HEK293T (cell line): ENCODE results near the gene MED27.

ENCODE experiments used
- CTCF ChIA-PET: fragments of 350-600 bp; formaldehyde crosslinking; extraction: SDS; loops from one replicate; lab custom pipeline; 2021; ENCODE audit warnings: antibody characterized with exemption, inconsistent platforms; lab: Yijun Ruan, JAX
- POLR2A ChIA-PET: fragments of 350-600 bp; formaldehyde crosslinking; extraction: SDS; loops from one replicate; lab custom pipeline; 2020; ENCODE audit warnings: antibody characterized with exemption, inconsistent platforms; lab: Yijun Ruan, JAX
- DNase-seq: peaks from one replicate; pipeline ENCODE4 v3.0.0; 2012; ENCODE audit warnings: mixed read lengths; ENCODE audit errors: extremely low spot score
- ARNT ChIP-seq: fragments of 450-650 bp; IDR thresholded peaks from 2 replicates; pipeline ENCODE4 v1.6.1; 2017; ENCODE audit warnings: mild to moderate bottlenecking
- BHLHE40 ChIP-seq: fragments of 450-650 bp; IDR thresholded peaks from 2 replicates; pipeline ENCODE4 v1.6.1; 2016; ENCODE audit warnings: mild to moderate bottlenecking, moderate library complexity, borderline replicate concordance
- CTBP1 ChIP-seq: fragments of 450-650 bp; IDR thresholded peaks from 2 replicates; pipeline ENCODE4 v1.6.1; 2016; ENCODE audit warnings: borderline replicate concordance
- ELF4 ChIP-seq: fragments of 450-650 bp; IDR thresholded peaks from 2 replicates; pipeline ENCODE4 v1.6.1; 2017; ENCODE audit warnings: antibody characterized with exemption
- FOXA1 ChIP-seq: fragments of 450-650 bp; IDR thresholded peaks from 2 replicates; pipeline ENCODE4 v1.6.1; 2016; ENCODE audit warnings: mild to moderate bottlenecking
- FOXK2 ChIP-seq: fragments of 450-650 bp; IDR thresholded peaks from 2 replicates; pipeline ENCODE4 v1.6.1; 2016; ENCODE audit warnings: mild to moderate bottlenecking
- FOXM1 ChIP-seq: fragments of 450-650 bp; IDR thresholded peaks from 2 replicates; pipeline ENCODE4 v1.6.1; 2017; ENCODE audit warnings: mild to moderate bottlenecking, borderline replicate concordance
- HDGF ChIP-seq: fragments of 450-650 bp; IDR thresholded peaks from 2 replicates; pipeline ENCODE4 v1.6.1; 2017; ENCODE audit warnings: antibody characterized with exemption, borderline replicate concordance
- L3MBTL2 ChIP-seq: fragments of 450-650 bp; conservative IDR thresholded peaks from 2 replicates; pipeline ENCODE4 v1.6.1; 2016; ENCODE audit warnings: mild to moderate bottlenecking
- LEF1 ChIP-seq: fragments of 450-650 bp; IDR thresholded peaks from 2 replicates; pipeline ENCODE4 v1.6.1; 2017; ENCODE audit warnings: mild to moderate bottlenecking, borderline replicate concordance
- NFRKB ChIP-seq: fragments of 450-650 bp; IDR thresholded peaks from 2 replicates; pipeline ENCODE4 v1.6.1; 2016; ENCODE audit warnings: mild to moderate bottlenecking, moderate library complexity
- SP1 ChIP-seq: fragments of 450-650 bp; IDR thresholded peaks from 2 replicates; pipeline ENCODE4 v1.6.1; 2017
- SUZ12 ChIP-seq: fragments of 450-650 bp; IDR thresholded peaks from 2 replicates; pipeline ENCODE4 v1.6.1; 2016; ENCODE audit warnings: mild to moderate bottlenecking
- TARDBP ChIP-seq: fragments of 450-650 bp; IDR thresholded peaks from 2 replicates; pipeline ENCODE4 v1.6.1; 2016
- ZNF384 ChIP-seq: fragments of 450-650 bp; IDR thresholded peaks from 2 replicates; pipeline ENCODE4 v1.6.1; 2016
- TF ChIP-seq, protein P1 (sequence below): fragments of 450-650 bp; IDR thresholded peaks from 2 replicates; pipeline ENCODE4 v1.6.1; 2016

Gene MED27

DNA sequence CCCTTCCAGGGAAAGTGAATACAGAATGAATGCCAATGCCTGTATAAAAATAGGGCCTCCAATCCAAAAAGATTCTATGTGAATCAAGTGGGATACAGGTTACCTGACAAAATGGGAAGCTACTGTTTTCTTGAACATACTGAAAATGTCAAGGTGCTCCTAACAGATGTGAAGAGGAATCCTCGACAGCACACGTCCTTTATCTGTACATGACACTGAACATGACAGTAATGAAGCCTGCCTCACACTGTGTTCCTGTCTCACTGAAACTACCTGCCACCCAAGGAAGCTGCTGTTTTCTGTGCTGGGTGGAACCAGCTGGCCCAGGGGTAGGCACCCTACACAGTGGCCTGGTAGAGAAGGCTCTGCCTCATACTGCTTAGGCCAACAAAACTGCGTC lies 174.5 kb downstream of the MED27 start:
- CTCF ChIA-PET, result no interaction called here

DNA sequence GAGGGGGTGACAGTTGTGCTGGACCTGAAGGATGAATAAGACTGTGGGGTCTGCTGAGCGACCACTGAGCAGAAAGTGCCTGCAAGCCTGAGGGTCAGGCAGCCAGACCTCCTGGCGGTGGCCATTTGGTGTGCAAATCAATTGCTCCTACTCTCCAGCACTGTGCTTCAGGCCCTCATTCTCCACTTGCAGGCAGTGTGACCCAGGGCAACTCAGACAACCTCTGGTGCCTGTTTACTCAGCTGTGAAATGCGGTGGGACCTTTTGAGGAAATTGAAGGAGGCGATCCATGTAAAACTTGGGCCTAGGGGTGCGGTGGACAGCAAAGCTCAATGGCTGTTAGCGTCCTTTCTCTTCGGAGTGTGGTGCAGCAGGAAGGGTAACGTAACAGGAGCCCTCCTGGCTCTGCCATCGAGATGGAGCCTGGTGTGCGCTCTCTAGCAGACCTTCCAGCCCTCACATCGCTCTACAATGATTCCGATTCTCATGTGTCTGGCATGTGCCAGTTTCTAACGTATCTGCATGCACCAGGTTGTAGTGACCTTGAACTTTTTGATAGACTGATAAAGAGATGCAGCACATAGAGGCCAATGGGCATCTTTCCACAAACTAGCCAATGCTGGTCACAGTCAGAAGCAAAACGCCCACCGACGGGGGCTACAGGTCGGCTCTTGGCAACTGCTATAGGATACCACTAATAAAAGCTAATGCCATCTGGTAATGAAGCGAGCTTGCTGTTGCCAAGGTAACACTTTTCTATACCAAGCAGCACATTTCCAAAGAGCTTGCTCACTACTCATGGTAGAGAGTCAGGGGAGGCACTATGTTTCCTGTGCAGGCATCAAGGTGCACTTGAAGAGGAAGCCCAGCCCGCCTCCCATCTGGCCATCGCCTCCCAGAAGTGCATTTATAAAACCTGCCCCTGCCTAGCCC lies 180.1 kb downstream of the MED27 start:
- POLR2A ChIA-PET, result no interaction called here
- CTCF ChIA-PET, result no interaction called here
- TF ChIP-seq ELF4 (no peak), ARNT (no peak), FOXM1 (no peak), BHLHE40 (no peak), FOXK2 (no peak), TARDBP (no peak), HDGF (no peak), FOXA1 (no peak), SP1 (no peak), SUZ12 (no peak), NFRKB (no peak), L3MBTL2 (no peak), LEF1 (no peak), CTBP1 (no peak), ZNF384 (no peak)
- TF ChIP-seq, protein P1, sequence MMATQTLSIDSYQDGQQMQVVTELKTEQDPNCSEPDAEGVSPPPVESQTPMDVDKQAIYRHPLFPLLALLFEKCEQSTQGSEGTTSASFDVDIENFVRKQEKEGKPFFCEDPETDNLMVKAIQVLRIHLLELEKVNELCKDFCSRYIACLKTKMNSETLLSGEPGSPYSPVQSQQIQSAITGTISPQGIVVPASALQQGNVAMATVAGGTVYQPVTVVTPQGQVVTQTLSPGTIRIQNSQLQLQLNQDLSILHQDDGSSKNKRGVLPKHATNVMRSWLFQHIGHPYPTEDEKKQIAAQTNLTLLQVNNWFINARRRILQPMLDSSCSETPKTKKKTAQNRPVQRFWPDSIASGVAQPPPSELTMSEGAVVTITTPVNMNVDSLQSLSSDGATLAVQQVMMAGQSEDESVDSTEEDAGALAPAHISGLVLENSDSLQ, result no peak
- no peak for DNase-seq

More for the DNA sequence above, 174.5 kb downstream of the MED27 start:
- TF ChIP-seq NFRKB, result no peak
- no peak for DNase-seq
- POLR2A ChIA-PET, result no interaction called here

DNA sequence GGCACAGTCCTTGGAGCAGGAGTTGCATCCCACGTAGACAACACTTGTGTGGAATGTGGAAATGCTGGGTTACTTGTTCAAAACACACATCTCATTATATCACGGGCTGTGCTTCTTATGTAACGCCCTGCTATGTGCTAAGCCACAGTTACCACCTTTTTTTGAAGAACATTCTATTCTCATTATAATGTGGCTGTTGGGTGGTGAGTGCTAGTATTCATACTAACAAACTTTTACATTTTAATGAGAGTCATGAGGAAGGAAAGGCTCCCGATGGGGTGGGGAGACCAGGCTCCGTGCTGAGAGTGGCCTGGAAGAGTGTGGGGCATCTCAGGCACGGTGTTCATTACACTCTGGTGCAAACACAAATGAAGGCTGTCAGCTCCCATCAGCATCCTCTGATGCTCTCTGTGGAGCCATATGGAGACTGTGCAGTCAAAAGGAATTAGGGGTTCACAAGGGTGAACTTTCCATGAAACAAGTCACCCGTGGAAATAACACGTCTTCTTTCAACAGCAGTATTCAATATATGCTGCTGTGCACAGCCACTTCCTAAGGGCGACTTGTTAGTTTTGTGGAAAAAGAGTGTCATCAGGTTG lies 186.7 kb downstream of the MED27 start:
- ChIA-PET POLR2A (no interaction called here), CTCF (no interaction called here)
- no peak for DNase-seq

DNA sequence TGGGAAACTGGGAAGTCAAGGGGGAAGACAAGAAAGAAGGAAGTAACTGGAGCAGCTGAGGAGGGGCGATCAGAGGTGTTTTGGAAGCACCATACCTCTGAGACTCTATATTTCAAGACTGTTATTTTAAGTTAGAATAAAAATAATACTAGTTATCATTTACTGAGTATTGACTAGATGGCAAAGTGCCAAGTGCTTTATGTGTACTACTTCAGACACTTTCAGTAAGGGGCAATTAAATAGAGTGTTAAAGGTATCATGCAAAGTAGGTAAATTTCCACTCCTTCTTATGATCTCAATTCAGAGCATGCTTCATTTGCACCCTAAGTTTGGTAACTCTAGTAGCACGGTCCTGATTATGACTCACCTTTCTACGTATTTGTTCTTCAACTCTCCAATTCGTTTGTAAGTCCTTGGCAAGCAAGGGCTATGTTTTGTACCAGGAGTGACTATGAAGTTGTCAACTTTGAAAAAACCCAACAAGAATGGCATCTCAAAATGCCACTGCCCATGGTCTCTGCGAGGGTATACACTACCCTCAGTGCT lies 187.4 kb downstream of the MED27 start:
- no peak for DNase-seq
- no peak for TF ChIP-seq HDGF
- TF ChIP-seq NFRKB, result no peak
- TF ChIP-seq BHLHE40, result no peak
- TF ChIP-seq SUZ12, result no peak
- no peak for TF ChIP-seq ARNT
- no peak for TF ChIP-seq ZNF384
- no peak for TF ChIP-seq SP1
- TF ChIP-seq CTBP1, result no peak
- TF ChIP-seq, protein P1, result no peak
- no peak for TF ChIP-seq FOXA1
- no peak for TF ChIP-seq FOXM1
- TF ChIP-seq ELF4, result no peak
- no peak for TF ChIP-seq FOXK2
- TF ChIP-seq TARDBP, result no peak
- TF ChIP-seq L3MBTL2, result no peak
- no peak for TF ChIP-seq LEF1
- ChIA-PET CTCF (no interaction called here), POLR2A (no interaction called here)

More for the DNA sequence above, 186.7 kb downstream of the MED27 start:
- TF ChIP-seq LEF1, result no peak
- no peak for TF ChIP-seq BHLHE40
- no peak for TF ChIP-seq FOXA1
- TF ChIP-seq SP1, result no peak
- TF ChIP-seq, protein P1, result no peak
- TF ChIP-seq ARNT, result no peak
- TF ChIP-seq L3MBTL2, result no peak
- TF ChIP-seq ELF4, result no peak
- no peak for TF ChIP-seq TARDBP
- TF ChIP-seq SUZ12, result no peak
- no peak for TF ChIP-seq FOXK2
- TF ChIP-seq ZNF384, result no peak
- no peak for TF ChIP-seq CTBP1
- TF ChIP-seq HDGF, result no peak
- no peak for TF ChIP-seq FOXM1

DNA sequence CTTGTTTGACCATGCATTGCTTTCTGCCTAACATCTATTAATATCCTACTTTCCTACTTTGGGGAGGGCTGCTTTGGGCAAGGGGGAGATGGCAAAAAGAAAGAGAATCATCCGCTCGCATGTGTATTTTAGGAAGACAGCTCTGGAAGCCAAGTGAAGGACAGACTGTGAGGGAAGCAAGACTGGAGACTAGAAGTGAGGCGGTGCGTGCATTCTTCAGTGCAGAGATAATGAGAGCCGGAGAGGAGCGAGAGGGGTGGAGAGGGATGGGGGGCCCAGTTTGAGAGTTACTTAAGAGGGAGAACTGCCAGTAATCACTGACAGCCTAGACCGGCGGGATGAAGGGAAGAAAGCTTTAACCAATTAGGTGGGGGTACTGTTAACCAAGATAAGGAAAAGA lies 188.1 kb downstream of the MED27 start:
- ChIA-PET POLR2A (no interaction called here), CTCF (no interaction called here)
- no peak for TF ChIP-seq ELF4
- TF ChIP-seq L3MBTL2, result no peak
- no peak for TF ChIP-seq TARDBP
- TF ChIP-seq NFRKB, result no peak
- TF ChIP-seq SUZ12, result no peak
- TF ChIP-seq ARNT, result no peak
- no peak for TF ChIP-seq HDGF
- TF ChIP-seq SP1, result no peak
- DNase-seq, result no peak
